ENCODE data around the gene GRM8.

DNA sequence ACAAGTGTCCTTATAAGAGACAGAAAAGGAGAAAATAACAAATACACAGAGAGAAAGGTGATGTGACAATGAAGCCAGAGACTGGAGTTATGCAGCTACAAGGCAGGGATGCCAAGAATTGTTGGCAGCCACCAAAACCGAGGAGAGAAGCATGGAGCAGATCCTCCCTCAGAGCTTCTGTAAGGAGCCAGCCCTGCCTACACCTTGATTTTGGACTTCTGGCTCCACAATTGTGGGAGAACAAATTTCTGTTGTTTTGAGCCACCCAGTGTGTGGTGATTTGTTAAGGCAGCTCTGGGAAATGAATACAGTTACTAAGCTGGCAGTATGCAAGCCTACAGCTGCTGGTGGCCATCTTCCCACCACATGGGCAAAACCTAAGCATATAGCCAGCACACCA lies 163.6 kb downstream of the GRM8 start:
- TF ChIP-seq, protein P1, sequence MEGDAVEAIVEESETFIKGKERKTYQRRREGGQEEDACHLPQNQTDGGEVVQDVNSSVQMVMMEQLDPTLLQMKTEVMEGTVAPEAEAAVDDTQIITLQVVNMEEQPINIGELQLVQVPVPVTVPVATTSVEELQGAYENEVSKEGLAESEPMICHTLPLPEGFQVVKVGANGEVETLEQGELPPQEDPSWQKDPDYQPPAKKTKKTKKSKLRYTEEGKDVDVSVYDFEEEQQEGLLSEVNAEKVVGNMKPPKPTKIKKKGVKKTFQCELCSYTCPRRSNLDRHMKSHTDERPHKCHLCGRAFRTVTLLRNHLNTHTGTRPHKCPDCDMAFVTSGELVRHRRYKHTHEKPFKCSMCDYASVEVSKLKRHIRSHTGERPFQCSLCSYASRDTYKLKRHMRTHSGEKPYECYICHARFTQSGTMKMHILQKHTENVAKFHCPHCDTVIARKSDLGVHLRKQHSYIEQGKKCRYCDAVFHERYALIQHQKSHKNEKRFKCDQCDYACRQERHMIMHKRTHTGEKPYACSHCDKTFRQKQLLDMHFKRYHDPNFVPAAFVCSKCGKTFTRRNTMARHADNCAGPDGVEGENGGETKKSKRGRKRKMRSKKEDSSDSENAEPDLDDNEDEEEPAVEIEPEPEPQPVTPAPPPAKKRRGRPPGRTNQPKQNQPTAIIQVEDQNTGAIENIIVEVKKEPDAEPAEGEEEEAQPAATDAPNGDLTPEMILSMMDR (IDR thresholded peaks at IDR 0.05; ENCODE audit: insufficient read depth, low read depth, low read length) = no peak
- no peak for TF ChIP-seq EZH2 (IDR thresholded peaks at IDR 0.05; ENCODE audit: insufficient read depth, low read length)

Measured in astrocyte (in vitro differentiated cells and primary cell).